ENCODE data around the gene TNNI2. TPM values are rescaled to one million over a fixed set of nuclear protein-coding genes. Genes with fewer than 3 reads are reported as not detected.

The TNNI2 gene
- total RNA-seq, 1 donor from 2014 or later, result 6.9 TPM

- H3K36me3 ChIP-seq, result no peaks in the 10 kb centered on the region
- TF ChIP-seq, protein P1, sequence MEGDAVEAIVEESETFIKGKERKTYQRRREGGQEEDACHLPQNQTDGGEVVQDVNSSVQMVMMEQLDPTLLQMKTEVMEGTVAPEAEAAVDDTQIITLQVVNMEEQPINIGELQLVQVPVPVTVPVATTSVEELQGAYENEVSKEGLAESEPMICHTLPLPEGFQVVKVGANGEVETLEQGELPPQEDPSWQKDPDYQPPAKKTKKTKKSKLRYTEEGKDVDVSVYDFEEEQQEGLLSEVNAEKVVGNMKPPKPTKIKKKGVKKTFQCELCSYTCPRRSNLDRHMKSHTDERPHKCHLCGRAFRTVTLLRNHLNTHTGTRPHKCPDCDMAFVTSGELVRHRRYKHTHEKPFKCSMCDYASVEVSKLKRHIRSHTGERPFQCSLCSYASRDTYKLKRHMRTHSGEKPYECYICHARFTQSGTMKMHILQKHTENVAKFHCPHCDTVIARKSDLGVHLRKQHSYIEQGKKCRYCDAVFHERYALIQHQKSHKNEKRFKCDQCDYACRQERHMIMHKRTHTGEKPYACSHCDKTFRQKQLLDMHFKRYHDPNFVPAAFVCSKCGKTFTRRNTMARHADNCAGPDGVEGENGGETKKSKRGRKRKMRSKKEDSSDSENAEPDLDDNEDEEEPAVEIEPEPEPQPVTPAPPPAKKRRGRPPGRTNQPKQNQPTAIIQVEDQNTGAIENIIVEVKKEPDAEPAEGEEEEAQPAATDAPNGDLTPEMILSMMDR (IDR thresholded peaks at IDR 0.05), result no peak
- no peak overlapping the region for H3K27ac ChIP-seq
- ATAC-seq (peak; percentile 44), DNase-seq (peak; percentile 75)
- no peaks in the 10 kb centered on the region for H3K27me3 ChIP-seq
- H3K9me3 ChIP-seq, result no peaks in the 10 kb centered on the region
- intact Hi-C loops (cut with DNase I), result no loop called here
- peaks cover 34% of the 10 kb centered on the region for H3K4me1 ChIP-seq
- H3K4me3 ChIP-seq, result no peak overlapping the region
Observed at GRCh38 chr11:1829039-1829820, 9.6 kb upstream of the TNNI2 start.

GRCh38 chr11:1830004-1830321, 8.8 kb upstream of the TNNI2 start:
- peaks cover 34% of the 10 kb centered on the region for H3K4me1 ChIP-seq
- intact Hi-C loops (cut with DNase I), result no loop called here

DNA sequence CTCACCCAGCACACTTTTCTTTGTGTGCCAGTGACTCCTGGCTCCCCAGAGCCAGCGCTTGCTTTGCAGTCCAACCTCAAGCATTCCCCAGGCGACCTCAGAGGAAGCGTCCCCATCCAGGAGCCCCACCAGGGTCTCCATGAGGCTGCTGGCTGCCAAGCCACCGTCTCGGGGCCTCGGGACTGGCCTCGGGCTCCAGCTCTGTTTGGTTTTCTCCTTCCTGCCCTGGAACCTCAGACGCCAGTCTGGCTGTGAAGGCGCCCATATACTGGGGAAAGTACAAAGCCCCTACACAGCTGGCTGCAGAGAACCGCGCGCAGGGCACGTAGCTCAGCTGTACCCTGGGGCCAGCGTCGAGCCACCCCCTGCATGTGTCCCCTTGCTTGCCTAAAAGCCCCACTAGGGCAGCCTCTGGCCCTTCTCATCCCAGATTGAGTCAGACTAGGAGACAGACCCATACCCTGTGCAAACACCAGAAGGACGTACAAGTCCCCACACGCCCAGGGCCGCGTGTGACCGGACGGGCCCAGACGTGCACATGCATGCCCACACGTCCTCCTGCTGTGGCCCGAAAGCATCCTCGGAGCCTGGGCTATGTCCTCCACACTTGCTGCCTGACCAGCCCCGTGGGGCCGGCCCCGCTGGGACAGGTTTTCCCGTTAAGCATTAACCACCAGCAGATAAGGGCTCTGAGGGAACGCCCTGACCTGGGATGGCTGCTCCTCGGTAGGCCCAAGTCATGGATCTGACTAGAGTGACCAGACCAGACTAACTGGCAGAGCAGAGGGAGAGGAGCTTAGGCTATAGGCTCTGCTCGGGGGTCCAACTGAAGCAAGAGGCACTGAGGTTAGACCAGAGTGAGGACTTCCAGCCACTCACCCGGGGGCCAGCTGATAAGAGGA, 8.2 kb upstream of the TNNI2 start:
- no peak overlapping the region for H3K4me3 ChIP-seq
- ATAC-seq (peak; percentile 34), DNase-seq (peak; percentile 82)
- H3K9me3 ChIP-seq, result no peaks in the 10 kb centered on the region
- H3K27ac ChIP-seq, result peak overlapping the region; percentile 24
- TF ChIP-seq, protein P1 (IDR thresholded peaks at IDR 0.05), result no peak
- H3K4me1 ChIP-seq, result peaks cover 34% of the 10 kb centered on the region
- intact Hi-C loops (cut with DNase I), result no loop called here
- H3K36me3 ChIP-seq, result no peaks in the 10 kb centered on the region
- H3K27me3 ChIP-seq, result no peaks in the 10 kb centered on the region

More at GRCh38 chr11:1830004-1830321, 8.8 kb upstream of the TNNI2 start:
- Histone ChIP-seq H3K4me3 (no peak overlapping the region), H3K9me3 (no peaks in the 10 kb centered on the region), H3K36me3 (no peaks in the 10 kb centered on the region), H3K27me3 (no peaks in the 10 kb centered on the region), H3K27ac (peak overlapping the region; percentile 24)
- ATAC-seq (no peak), DNase-seq (no peak)
- TF ChIP-seq, protein P1 (IDR thresholded peaks at IDR 0.05), result no peak

DNA sequence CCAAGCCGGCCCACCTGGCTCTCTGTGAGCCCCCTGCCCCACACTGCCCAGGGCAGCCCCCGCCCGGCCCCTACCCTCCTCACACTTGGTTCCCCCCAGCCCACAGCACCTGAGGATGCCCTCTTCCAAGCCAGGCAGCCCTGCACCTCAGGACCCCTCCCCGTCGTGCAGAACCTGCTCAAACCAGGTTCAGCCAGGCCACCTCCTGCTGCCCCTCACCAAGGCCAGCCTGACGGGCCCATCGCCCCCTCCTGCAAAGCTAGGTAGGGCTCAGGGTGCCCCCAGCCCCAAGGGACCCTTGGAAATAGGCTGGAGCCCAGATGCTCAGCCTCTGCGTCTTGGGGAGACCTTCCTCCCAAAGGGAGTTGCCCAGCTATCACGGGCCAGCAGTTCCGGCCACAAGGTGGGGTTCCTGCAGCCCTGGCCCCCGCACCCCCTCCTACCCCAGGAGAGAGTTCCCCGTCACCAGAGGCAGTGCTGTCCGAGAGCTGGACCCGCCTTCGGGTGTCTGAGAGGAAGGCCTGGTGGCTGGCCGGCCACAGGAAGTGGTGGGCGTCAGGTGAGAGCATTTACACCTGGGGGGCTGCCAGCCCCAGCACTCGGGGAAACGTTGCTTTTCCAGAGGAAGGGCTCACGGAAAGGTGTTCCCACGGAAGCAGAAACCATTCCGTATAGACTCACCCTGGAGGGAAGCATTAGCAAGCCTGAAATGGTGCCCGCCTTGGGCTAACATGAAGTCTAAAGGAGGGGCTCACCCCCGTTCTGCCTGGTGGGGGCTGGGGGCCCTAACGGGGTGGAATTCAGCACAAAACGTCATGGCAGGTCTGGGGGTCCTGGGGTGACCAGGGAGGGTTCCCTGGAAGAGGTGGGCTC, 7.2 kb upstream of the TNNI2 start:
- Histone ChIP-seq H3K36me3 (no peaks in the 10 kb centered on the region), H3K4me1 (peaks cover 28% of the 10 kb centered on the region), H3K27me3 (no peaks in the 10 kb centered on the region), H3K27ac (peak overlapping the region; percentile 6), H3K4me3 (no peak overlapping the region), H3K9me3 (no peaks in the 10 kb centered on the region)
- no peak for ATAC-seq
- TF ChIP-seq, protein P1 (IDR thresholded peaks at IDR 0.05), result no peak
- DNase-seq, result no peak
- intact Hi-C loops (cut with DNase I), result no loop called here

DNA sequence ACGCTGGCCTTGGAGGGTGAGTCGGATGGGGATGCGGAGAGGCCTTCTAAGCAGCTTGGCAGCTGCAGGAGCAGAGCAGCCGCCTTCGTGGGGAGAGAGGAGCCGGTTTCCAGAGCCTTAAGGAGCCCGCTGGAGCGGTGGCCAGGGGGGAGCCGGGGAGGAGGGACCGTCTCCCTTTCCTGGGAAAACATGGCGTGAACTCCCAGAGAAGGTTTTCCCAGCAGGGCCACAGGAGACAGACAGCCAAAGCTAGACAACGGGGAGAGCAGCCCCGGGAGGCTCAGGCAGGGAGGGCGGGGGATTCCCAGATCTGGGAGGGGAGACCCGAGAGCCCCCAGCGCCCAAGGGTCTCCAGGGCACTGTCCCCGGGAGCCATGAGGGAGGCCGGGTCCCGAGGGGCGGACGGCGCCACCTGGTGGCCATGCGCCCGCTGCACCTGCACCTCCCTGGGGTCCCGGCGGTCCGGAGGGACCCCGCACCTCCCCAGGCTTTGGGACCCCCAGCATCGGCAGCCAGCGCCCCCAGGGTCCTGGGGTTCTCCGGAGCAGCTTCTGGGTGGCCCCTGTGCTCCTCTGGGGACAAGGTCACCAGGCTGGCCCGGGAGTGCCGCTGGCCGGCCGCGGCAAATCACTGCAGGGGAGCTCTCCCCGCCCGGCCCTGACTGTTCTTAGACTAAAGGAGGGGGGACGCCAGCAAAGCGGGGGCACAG, 6.4 kb upstream of the TNNI2 start:
- Histone ChIP-seq H3K4me1 (peaks cover 20% of the 10 kb centered on the region), H3K27ac (peak overlapping the region; percentile 55), H3K27me3 (no peaks in the 10 kb centered on the region), H3K36me3 (no peaks in the 10 kb centered on the region), H3K9me3 (no peaks in the 10 kb centered on the region), H3K4me3 (peak overlapping the region; percentile 14)
- TF ChIP-seq, protein P1 (IDR thresholded peaks at IDR 0.05), result peak; percentile 99
- DNase-seq (peak; percentile 84), ATAC-seq (peak; percentile 50)
- intact Hi-C loops (cut with DNase I), result no loop called here
